HG02763 (cell line): ENCODE data around the gene SULT2B1.
A peak's percentile ranks its signal among the peaks of the same experiment; 100 is the strongest.

Experiments used
- ATAC-seq: cut with Tn5 transposase; IDR thresholded peaks from one replicate; pipeline ENCODE4 v1.9.1; 2021; ENCODE audit warnings: mild to moderate bottlenecking, moderate library complexity; ENCODE audit not compliant: unreplicated experiment

SULT2B1 gene

DNA sequence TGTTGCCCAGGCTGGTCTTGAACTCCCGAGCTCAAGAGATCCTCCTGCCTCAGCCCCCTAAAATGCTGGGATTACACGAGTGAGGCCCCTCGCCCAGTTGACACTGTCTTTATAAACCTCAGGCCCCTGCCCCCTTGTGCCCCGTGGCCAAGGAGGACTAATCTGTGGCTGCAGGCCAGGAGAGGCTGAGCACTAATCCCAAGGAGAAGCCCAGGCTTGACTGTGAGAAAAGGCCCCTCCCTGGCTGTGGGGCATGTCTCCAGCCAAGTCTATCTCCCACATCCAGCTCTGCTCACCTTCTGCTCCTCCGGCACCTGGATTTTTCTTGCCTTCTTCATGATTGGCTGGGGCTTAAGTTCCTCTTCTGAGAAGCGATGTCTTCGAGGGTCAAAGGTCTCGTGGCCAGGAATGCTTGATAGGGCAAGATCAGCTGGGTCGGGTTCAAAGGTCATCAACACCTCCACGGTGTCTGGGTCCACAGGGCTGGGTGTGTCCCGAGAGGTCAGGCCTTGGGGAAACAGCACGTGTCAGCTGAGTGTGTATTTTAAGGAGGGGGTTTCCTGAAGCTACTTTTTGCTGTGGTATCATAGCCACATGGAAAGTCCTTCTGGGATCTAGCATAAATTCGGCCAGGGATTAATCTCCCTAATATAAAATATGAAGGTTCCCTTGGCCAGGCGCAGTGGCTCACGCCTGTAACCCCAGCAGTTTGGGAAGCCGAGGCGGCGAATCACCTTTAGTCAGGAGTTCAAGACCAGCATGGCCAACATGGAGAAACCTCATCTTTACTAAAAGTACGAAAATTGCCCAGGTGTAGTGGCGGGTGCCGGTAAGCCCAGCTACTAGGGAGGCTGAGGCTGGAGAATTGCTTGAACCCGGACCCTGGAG lies 81.4 kb downstream of the SULT2B1 start:
- ATAC-seq = no peak

DNA sequence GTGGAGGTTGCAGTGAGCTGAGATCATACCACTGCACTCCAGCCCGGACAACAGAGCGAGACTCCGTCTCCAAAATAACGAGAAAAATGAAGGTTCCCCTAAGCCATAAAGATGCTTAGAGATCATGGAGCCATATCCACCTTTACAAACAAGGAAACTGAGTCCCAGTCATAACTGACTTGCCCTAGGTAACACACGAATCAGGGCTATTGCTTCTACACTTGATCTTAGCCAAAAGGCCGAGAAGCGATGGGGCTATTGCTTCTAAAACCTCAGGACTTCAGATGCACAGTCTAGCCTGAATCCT lies 82.0 kb downstream of the SULT2B1 start:
- no peak for ATAC-seq

DNA sequence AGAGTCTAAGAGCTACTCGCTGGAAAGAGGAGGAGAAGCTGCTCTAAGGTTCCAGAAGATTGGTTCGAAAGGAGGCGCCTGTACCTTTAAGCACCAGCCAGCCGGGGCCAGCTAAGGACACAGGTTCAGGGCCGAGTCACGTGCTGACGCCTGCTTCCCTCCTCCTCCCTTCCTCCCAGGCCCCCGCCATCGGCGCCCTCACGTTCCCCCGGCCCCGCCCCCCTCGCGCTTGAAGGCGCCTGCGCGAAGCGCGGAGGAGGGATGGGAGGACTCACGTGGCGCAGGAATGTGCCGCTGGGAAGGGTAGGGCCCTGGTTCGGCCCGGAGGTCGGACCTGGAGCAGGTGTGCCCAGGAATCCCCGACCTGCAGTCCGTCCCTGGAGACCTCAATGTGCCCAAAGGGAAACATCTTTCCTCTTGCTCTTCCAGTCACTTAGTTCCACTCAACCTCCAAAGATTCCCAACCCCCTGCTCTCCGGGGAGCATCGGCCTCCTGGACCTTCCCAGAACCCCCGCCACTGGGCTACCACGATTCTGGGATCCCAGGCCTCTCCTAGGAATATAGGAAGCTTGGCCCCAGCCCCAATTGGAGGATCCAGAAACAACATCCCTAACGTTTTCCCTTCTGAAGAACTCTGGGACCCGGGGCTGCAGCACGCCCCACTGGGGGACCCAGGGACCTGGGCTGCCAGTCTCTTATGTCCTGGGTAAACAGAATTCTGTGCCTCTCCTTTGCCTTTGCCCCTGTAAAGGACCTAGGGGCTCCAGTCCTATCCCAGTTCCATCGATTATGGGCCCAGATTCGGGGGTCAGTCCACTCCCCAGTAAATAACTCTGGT lies 82.7 kb downstream of the SULT2B1 start:
- ATAC-seq = peak; percentile 30

DNA sequence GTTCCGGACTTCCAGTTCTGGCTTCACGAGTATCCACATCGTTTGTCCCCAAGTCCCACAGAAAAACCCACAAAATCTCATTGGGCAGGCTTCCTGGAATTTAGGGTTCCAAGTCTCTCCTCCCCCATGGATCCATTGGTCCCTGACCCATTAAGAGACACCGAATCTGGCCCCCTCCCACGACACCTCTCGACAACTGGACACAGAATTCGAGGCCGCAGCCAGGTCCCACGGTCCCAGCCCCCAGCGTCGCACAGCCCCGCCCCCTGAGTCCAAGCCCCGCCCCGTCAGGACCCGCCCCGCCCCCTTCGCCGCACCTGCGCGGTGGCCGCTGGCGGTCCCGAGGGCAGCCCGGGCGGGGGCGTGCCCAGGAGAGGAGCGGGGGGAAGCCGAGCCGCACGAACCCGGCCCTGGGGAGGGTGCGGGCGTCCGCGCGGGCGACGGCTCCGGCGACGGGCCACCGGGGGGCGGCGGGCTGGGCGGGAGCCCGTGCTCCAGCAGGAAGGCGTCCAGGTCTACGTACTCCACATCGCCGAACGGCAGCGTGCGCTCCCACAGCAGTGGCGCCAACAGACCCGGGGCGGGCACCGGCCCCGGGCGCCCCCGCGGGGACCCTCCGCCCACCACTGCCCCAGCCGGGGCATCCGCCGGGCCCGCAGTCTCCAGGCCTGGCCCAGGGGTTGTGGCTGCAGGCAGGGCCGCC lies 83.4 kb downstream of the SULT2B1 start:
- ATAC-seq = no peak

DNA sequence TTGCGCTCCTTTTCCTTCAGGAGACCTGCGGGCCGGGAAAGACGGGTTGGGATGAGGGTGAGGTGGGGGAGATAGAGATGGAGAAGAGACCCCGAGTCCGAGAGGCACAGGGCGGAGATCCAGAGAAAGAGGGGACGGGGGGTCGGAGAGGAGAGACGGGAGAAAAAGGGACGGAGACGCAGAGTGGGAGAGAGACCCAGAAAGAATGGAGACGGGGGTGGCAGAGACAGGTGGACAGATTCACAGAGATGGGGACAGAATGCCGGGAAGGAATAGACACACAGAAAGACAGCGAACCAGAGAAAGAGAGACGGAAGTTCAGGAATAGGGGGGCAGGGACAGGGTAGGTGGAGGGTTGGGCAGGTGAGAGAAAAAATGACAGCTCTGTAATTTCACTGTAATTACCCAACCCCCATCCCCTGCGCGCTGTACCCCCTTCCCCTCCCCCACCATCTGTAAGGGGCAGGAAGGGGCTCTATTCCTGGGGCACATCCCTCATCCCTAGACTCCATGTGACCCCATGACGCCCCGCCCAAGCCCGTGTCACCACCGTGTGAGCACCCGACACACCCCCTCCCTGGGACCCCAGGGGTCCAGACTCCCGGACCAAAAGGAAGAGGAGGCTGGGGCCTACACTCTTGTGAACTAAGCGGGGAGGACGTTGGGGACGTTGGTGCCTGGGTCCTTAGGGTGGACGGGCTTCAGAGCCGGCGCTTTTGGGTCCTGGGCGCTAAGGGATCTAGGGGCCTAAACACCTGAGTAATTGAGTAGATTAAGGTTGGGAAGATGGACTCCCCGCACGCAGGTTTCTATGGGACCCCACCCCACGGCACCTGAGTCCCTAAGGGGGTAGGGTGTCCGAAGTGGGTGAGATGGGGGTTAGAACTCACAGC lies 84.2 kb downstream of the SULT2B1 start:
- ATAC-seq = no peak

DNA sequence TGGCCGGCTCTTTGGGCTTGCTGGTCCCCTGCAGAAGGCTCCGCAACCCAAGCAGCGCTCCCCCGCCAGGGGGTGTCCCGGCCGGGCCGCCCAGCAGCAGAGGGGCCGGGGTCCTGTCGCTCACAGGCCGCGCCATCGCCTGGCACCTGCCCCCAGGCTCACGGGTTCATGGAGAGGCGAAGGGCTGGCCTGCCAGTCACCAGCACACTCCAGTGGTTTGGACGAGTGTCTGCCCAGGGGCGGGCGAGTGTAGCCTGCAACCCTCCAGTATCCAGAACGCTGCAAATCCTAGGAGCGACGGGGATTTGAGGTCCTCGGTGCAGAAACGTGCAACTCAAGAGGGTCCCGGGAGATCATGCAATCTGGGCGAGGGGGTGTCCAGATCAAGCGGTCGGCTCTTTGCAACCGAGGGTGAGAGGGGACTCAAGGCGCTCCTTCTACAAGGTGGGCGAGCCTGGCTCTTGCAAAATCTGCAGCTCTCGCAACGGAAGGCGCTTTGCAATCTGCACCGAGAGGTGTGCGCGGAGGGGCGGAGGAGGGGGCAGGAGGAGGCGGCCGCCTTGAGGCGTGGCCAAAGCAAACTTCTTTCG lies 85.0 kb downstream of the SULT2B1 start, which contains the start of gene DBP:
Gene DBP, minus strand, starts transcription at position 521 of the 590 bp plus-strand sequence. Its CDS starts 385 bp downstream, at position 136.
- ATAC-seq = no peak

DNA sequence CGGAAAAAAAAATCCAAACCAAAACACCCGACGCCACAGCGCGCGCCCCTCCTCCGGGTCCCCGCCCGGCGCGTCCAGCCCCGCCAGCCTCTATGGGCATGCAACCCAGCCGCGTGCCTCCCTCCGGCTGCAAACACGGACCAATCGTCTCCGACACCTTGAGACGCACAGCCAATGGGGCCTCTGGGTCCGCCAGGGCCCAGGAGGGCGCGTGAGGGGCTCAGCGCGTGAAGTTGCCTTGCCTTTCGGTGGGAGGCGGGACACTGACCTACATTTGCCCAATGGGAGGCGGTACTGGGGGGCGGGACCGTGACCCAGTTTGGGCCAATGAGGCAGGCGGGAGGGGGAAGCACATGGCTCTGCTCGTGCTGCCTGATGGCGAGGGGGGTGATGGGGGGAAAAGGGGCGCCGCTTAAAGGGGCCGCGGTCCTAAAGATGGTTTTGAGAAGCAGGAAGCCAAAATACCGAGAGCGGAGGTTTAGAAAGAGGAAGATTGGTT lies 85.5 kb downstream of the SULT2B1 start:
- ATAC-seq = peak; percentile 74

DNA sequence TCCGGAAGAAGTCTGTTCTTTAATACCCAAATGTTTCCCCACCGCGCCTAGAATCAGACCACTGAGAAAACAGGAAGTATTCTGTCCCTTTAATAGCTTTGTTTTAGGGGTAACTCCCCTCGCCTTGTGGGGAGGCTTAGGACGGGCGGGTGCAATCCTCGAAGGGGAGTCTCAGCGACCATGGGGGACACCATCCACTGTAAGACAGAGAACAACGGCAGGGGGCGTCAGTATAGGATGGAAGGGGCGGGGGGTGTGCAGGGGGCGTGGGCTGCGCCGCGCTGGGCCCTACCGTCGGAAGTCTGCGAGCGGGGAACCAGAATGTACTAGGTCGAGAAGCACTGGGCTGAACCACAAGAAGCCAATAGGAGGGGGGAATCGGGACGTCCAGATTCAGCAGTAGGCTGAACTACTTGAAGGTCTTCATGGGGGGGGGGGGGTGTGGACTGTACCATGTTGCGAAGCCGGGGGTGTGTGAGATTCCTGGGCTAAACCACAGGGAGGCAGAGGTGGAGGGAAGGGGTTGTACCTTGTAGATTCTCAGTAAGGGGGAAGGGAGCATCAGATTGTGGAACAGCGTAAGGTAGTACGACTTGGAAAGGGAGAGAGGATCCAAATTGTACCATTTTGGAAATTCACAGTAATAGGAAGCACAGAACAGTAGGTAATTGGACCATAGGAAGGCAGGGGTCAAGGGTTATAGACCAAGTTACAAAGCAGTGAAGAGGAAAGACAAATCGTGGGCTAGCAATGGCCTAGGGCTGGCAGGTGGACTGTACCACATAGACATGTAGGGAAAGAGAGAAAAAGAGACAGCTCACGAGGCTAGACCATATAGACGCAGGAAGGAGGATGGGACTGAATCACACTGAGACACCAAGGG lies 86.2 kb downstream of the SULT2B1 start:
- ATAC-seq = peak; percentile 2

DNA sequence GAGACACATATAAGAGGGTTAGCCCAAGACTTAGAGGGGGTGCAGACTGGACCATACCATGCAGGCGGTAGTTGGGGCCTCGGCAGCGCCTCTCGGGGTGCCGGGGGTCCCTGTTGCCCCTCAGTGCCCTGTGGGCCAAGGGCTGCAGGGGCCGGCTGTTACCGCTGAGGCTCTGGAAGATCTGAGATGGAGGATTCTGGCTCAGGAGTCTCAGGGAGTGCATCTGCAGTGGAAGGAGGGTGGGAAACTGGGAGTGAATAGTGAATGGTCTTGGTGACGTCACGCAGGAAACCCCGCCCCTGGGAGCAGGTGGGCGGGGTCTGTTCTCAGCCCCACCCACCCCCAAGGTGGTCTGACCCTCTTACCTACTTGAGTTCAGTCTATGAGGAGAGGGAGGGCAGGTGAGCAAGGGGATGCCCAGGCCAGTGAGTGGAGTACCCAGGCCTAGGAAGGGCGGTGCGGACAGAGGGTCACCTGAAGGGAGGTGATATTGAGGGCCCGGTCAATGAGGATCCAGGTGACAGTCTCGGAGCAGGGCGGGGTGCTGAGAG lies 86.9 kb downstream of the SULT2B1 start:
- ATAC-seq = no peak

DNA sequence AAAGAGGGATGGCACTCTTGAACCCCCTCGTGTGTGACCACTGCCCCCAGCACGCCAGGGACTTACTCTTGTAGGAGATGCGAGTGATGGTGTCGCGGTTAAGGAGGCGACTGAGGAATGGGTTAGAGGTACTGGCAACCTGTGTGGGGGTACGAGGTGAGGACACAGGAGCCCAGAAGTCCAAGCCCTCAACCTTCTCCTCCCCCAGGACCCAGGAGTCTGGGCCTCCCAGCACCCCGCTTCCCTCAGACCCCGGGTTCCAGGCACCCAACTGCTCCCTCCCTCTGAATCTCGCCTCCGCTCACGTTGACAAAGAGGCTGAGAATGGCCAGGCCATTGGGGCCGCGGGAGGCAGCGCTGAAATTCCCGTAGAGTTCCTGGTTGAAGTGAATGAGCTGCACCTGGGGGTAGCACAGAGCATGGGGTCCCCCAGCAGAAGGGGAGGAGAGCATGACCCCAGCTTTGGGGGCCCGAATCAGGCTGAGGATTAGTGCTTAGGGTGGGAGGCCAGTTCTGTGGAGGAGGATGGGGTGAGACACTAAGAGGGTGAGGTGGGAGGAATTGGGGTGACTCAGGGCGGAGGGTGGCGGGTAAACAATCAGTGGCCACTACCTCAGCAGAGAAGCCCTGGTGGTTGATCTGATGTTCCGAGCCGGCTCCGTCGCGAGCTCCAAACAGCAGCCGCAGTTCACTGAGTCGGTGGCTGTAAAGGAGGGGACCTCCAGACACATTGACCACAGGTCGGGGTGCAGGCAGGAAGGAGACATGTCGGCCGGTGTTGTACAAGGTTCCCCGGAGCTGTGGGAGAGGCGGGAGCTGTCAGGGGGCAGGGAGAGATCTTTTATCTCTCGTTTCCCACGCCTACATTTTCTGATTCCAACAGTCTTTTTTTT lies 87.8 kb downstream of the SULT2B1 start:
- ATAC-seq = no peak

DNA sequence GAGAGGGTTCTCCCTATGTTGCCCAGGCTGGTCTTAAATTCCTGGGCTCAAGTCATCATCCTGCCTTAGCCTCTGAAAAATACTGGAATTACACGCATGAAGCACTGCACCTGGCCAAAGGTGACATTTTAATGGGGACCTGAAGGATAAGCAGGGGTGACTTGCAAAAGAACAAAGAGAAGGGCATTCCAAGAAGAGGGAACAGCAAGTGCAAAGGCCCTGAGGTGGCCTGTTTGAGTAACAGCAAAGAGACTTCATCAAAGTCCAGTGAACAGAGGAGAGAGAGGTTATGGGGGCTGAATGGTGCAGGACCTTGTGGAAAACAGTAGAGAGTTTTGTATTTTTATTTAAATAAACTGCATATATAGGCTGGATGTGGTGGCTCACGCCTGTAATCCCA lies 89.9 kb downstream of the SULT2B1 start:
- no peak for ATAC-seq

DNA sequence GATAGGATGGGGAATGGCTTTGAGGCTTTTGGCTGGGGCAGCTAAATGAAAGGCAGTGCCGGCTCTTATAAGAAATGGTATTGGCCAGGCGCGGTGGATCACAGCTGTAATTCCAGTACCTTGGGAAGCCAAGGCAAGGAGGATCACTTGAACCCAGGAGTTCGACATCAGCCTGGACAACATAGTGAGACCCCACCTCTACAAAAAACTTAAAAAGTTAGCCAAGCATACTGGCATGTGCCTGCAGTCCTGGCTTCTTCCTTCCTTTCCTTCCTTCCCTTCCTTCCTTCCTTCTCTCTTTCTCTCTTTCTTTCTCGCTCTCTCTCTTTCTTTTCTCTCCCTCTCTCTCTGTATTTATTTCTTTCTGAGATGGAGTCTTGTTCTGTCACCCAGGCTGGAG lies 90.9 kb downstream of the SULT2B1 start:
- ATAC-seq = no peak

DNA sequence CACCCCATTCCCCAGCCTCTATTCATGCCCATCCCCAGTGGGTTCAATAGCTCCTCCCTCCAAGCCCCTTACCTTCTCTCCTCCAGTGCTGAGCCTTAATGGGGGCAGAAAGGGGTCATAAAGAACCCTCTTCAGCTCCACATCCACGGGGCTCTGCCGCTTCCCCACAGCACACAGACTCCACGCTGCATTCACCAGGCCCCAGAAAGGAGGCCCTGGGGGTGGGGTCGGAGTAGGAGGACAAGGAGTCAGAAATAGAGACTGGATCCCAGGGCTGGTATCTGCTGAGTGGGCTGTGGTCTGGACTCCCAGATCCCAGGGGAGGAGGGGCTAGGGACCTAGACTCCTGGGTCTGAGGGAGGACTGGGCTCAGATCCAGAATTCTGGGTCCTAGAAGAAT lies 92.4 kb downstream of the SULT2B1 start:
- no peak for ATAC-seq

DNA sequence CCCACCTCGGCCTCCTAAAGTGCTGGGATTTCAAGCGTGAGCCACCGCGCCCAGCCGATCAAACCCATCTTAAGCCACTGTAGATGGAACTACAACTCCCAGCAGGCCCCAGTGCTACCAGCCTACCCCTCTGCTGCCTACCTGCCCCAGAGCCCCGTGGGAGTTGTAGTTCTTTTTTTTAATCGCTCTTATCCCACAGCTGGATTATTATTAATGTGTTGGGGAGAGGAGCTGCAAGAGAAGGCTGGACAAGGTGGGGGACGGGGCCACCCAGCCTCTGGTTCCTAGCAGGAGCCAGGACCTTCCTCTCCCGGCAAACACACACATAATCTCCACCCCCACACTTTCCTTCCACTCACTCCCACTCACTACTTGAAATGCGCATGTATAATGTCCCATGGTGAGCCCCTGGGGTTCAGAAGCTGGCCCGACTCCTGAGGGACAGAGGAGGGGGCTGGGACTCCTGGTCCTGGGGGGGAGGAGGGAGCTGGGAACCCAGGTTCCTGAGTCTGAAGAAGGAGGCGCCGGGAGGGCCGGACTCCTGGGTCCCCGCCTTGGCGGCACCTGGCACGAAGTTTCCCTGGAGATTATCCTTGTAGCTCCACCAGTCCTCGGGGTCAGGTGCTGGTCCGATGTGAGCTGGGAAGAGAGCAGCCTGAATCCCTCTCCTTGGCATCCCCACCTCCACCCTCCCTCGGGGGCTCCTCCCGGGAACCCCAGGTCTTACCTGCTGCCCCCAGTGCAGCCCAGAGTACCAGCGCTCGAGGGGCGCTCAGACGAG lies 93.1 kb downstream of the SULT2B1 start:
- no peak for ATAC-seq

DNA sequence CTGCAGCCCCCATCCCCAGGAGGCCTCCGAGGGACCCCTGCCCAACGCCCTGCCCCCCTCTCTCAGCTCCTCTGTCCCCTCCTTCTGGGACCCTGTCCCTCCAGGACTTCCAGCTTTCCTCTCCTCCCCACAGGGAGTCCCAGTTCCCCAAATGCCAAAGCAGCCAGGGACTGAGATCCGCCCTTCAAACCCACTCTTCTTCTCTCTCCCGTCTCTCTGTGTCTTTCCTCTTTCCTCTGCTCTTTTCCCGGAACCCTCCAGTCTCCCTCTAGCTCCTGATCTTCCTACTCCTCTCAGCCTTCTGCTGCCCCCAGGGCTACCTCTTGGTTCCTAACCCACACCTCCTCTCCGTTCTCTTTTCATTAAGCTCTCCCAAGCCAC lies 93.6 kb downstream of the SULT2B1 start:
- ATAC-seq = no peak

DNA sequence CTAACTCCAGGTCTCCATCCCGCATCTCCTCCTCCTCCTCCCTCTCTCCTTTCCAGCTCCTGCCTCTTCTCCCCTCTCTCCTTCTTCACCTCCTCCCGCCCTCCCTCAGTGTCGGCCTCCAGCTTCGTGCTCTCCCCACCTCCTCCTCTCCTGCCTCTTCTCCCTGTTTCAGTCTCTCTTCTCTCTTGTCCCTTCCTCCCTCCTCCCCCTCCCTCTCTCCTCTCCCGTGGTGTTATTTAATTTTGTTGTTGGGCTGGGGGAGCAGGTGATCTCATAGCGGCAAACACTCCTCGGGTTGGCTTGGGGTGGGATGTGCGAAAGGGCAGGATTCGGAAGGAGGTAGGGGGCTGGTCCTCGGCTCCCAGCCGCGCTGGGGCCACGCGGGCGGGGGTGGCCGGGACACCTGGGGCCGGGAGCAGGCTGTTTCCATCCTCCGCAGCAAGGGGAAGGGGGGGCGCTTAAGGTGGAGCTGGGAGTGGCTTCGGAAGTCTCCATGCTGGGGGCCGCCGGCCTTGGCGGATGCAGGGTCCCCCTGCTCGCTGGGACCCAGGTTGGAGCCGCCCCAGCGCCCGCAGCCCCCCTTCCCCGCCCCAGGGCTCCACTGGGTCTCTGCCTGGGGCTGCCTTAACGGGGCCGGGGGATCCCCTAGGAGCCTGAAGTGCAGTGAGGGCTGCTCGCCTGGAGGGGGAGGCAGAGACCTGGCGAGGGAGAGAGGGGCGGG lies 94.2 kb downstream of the SULT2B1 start, which contains the start of gene CA11:
Gene CA11, minus strand, starts transcription at position 187 of the 721 bp plus-strand sequence. CDS start 555 bp downstream, outside the sequence.
- ATAC-seq = peak; percentile 79
